Glutamatergic neuron (in vitro differentiated cells): ENCODE data around the gene NOCT. TPM values are rescaled to one million over a fixed set of nuclear protein-coding genes. Genes with fewer than 3 reads are reported as not detected.

ENCODE experiments used
- DNase-seq: peaks from one replicate; pipeline ENCODE4 v3.0.0; 2022
- H3K27ac Mint-ChIP-seq: one replicate; pipeline ENCODE4 v1.8.0; 2020; ENCODE audit warnings: mild to moderate bottlenecking, mixed read lengths, inconsistent platforms; ENCODE audit not compliant: unreplicated experiment
- H3K27me3 Mint-ChIP-seq: one replicate; pipeline ENCODE4 v1.8.0; 2020; ENCODE audit warnings: mild to moderate bottlenecking, moderate library complexity, mixed read lengths, inconsistent platforms; ENCODE audit not compliant: unreplicated experiment
- H3K36me3 Mint-ChIP-seq: one replicate; pipeline ENCODE4 v1.8.0; 2020; ENCODE audit warnings: mild to moderate bottlenecking, mixed read lengths, inconsistent platforms; ENCODE audit not compliant: unreplicated experiment
- H3K4me1 Mint-ChIP-seq: one replicate; pipeline ENCODE4 v1.8.0; 2020; ENCODE audit warnings: mild to moderate bottlenecking, low read depth, mixed read lengths, inconsistent platforms; ENCODE audit not compliant: unreplicated experiment
- H3K4me3 Mint-ChIP-seq: one replicate; pipeline ENCODE4 v1.8.0; 2020; ENCODE audit warnings: mild to moderate bottlenecking, mixed read lengths, inconsistent platforms; ENCODE audit not compliant: unreplicated experiment
- H3K9me3 Mint-ChIP-seq: one replicate; pipeline ENCODE4 v1.8.0; 2020; ENCODE audit warnings: mild to moderate bottlenecking, moderate library complexity, mixed read lengths, inconsistent platforms; ENCODE audit not compliant: unreplicated experiment
- total RNA-seq: library from RNA; stranded (reverse); fragmentation: NEBNext Ultra II Directional; extraction: Animal tissue kit (Norgen Biotek cat#: 25700); gene quantifications from one replicate; pipeline ENCODE4 v1.2.1, GENCODE V29; 2021; ENCODE audit not compliant: unreplicated experiment
- TF ChIP-seq, protein P1 (sequence below): fragments of 200-600 bp; sonication (generic); IDR thresholded peaks from one replicate; pipeline ENCODE4 v1.5.0; 2021; ENCODE audit not compliant: partially characterized antibody, unreplicated experiment

NOCT gene
- total RNA-seq, 1 donor from 2014 or later: 39.1 TPM

DNA sequence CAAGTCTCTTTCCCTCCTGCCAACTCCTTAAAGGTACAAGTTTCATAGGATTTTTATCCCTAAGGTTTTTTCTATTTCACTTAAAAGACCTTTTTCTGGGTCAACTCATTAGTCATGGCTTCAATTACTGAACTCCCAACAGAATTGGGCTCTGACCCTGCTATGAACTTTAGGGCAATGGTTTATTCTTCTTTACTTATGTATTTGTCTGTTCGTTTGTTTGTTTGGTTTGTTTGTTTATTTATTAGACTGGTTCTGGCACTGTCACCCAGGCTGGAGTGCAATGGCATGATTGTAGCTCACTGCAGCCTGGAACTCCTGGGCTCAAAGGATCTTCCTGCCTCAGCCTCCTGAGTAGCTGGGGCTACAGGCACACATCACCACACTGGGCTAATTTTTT, 5.9 kb upstream of the NOCT start:
- H3K4me1 Mint-ChIP-seq: peaks cover 11% of the 10 kb centered on the region
- TF ChIP-seq, protein P1, sequence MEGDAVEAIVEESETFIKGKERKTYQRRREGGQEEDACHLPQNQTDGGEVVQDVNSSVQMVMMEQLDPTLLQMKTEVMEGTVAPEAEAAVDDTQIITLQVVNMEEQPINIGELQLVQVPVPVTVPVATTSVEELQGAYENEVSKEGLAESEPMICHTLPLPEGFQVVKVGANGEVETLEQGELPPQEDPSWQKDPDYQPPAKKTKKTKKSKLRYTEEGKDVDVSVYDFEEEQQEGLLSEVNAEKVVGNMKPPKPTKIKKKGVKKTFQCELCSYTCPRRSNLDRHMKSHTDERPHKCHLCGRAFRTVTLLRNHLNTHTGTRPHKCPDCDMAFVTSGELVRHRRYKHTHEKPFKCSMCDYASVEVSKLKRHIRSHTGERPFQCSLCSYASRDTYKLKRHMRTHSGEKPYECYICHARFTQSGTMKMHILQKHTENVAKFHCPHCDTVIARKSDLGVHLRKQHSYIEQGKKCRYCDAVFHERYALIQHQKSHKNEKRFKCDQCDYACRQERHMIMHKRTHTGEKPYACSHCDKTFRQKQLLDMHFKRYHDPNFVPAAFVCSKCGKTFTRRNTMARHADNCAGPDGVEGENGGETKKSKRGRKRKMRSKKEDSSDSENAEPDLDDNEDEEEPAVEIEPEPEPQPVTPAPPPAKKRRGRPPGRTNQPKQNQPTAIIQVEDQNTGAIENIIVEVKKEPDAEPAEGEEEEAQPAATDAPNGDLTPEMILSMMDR: no peak
- no peak overlapping the region for H3K4me3 Mint-ChIP-seq
- DNase-seq: no peak
- no peak overlapping the region for H3K27ac Mint-ChIP-seq
- peaks cover 2% of the 10 kb centered on the region for H3K27me3 Mint-ChIP-seq
- peaks cover 4% of the 10 kb centered on the region for H3K9me3 Mint-ChIP-seq
- no peaks in the 10 kb centered on the region for H3K36me3 Mint-ChIP-seq

DNA sequence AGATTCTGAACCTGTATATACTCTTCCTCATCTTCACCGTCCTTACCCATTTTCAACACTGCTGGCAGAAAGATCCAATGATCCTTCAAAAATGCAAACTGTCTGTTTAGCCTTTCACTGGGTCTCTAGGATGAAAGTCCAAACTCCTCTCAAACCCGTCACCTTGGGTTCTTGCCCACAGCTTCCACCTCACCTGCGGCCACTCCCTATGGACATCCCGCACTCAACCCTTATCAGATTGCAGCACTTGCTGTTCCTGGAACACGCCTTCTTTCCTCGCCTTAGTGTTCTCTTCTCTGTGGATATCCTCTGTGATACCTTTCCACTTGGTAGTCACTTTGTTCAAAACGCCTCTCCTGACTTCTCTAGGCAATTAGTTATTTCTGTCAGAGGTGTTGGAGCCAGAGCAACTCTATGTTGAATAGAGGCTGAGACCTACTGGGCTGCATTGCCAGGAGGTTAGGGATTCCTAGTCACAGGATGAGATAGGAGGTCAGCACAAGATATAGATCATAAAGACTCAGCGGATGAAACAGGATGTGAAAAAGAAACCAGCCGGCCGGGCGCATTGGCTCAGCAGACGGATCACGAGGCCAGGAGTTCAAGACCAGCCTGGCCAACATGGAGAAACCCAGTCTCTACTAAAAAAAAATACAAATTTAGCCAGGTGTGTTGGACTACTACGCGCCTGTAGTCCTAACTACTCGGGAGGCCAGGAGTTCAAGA, 4.2 kb upstream of the NOCT start:
- Mint-ChIP-seq H3K27ac (no peak overlapping the region), H3K36me3 (no peaks in the 10 kb centered on the region), H3K4me1 (peaks cover 17% of the 10 kb centered on the region), H3K27me3 (peaks cover 2% of the 10 kb centered on the region), H3K9me3 (peaks cover 14% of the 10 kb centered on the region), H3K4me3 (no peak overlapping the region)
- TF ChIP-seq, protein P1: no peak
- no peak for DNase-seq

DNA sequence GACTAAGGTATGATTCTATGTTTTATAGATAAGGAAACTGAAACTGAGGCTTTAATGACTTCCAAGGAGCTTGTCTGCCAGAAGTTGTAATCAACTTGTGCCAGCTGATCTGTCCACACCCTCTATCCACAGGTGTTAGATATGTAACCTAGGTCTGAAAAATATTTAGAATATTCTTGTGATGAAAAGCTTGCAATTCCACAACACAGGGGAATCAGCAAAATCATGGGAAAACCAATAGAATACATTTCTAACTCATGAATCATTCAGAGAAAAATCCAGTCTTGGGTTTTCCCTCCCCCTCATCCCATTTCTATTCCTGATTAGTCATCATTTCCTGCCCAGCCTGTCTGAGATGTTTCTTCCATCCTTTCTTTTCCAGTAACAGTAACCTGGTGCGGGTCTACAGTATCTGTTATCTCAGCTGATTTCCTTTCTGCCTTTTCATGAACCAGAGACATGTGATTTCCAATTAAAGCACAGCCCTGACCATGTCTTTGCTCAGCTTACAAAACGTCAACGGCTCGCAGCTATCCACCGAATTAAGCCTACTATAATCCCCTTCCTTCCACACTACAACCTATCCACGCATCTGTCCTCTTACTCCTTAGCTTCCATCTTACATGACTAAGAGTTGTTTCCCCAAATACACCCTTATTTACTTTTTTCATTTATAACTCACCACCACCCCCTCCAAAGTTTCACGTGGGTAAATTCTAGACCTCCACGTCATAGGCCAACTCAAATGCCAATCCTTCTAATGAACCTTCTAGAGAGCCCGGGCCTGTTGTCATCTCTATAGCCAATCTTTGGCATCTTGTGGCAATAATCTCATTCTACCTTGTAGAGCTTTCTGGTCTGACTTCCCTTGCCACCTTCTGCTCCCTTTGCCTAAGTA, 961 bp upstream of the NOCT start:
- H3K27me3 Mint-ChIP-seq: peaks cover 10% of the 10 kb centered on the region
- H3K9me3 Mint-ChIP-seq: peaks cover 26% of the 10 kb centered on the region
- H3K4me1 Mint-ChIP-seq: peaks cover 29% of the 10 kb centered on the region
- no peaks in the 10 kb centered on the region for H3K36me3 Mint-ChIP-seq
- H3K4me3 Mint-ChIP-seq: peak overlapping the region; percentile 80
- peak overlapping the region; percentile 95 for H3K27ac Mint-ChIP-seq
- no peak for DNase-seq
- TF ChIP-seq, protein P1: no peak

DNA sequence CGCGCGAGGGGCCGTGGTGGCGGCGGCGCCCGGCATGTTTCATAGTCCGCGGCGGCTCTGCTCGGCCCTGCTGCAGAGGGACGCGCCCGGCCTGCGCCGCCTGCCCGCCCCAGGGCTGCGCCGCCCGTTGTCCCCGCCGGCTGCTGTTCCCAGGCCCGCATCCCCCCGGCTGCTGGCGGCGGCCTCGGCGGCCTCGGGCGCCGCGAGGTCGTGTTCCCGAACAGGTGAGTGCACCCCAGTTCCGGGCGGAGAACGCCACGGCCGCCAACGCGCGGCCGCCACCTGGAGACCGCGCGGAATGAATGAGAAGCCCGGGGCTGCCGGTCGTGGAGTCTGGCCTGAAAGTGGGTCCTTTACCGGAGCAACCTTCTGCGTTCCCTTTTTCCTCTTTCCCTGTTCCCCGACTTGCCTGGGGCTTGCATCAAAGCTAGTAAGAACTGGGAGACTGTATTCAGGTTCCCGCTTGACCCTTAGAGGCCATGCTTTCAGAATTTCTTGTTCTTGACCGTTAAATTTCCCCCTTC, 429 bp downstream of the NOCT start:
- peak overlapping the region; percentile 96 for H3K27ac Mint-ChIP-seq
- H3K4me1 Mint-ChIP-seq: peaks cover 37% of the 10 kb centered on the region
- peaks cover 28% of the 10 kb centered on the region for H3K9me3 Mint-ChIP-seq
- H3K27me3 Mint-ChIP-seq: peaks cover 12% of the 10 kb centered on the region
- TF ChIP-seq, protein P1: no peak
- H3K4me3 Mint-ChIP-seq: peak overlapping the region; percentile 94
- H3K36me3 Mint-ChIP-seq: no peaks in the 10 kb centered on the region
- DNase-seq: no peak
